Osteocyte (in vitro differentiated cells): ENCODE measurements around the gene CDH4. TPM values are rescaled to one million over a fixed set of nuclear protein-coding genes. Genes with fewer than 3 reads are reported as not detected.

Experiments
- DNase-seq: peaks from one replicate; pipeline ENCODE4 v3.0.0; 2021; ENCODE audit warnings: mixed read lengths; ENCODE audit not compliant: unreplicated experiment; ENCODE audit errors: extremely low spot score
- H3K27ac Mint-ChIP-seq: one replicate; pipeline ENCODE4 v1.8.0; 2021; ENCODE audit warnings: mild to moderate bottlenecking, mixed read lengths; ENCODE audit not compliant: unreplicated experiment
- H3K27me3 Mint-ChIP-seq: one replicate; pipeline ENCODE4 v1.8.0; 2021; ENCODE audit warnings: mixed read lengths; ENCODE audit not compliant: unreplicated experiment
- H3K36me3 Mint-ChIP-seq: one replicate; pipeline ENCODE4 v1.8.0; 2021; ENCODE audit warnings: mixed read lengths; ENCODE audit not compliant: unreplicated experiment
- H3K4me1 Mint-ChIP-seq: one replicate; pipeline ENCODE4 v1.8.0; 2021; ENCODE audit warnings: mixed read lengths; ENCODE audit not compliant: unreplicated experiment
- H3K4me3 Mint-ChIP-seq: one replicate; pipeline ENCODE4 v1.8.0; 2021; ENCODE audit warnings: mild to moderate bottlenecking, moderate library complexity, mixed read lengths; ENCODE audit not compliant: unreplicated experiment
- H3K9me3 Mint-ChIP-seq: one replicate; pipeline ENCODE4 v1.8.0; 2021; ENCODE audit warnings: mixed read lengths; ENCODE audit not compliant: unreplicated experiment
- CTCF ChIP-seq: fragments of 200-600 bp; sonication (generic); IDR thresholded peaks from 2 replicates; pipeline ENCODE4 v1.5.0; 2021; ENCODE audit warnings: antibody characterized with exemption, mild to moderate bottlenecking, moderate library complexity
- total RNA-seq: library from RNA; stranded (reverse); gene quantifications from 2 replicates; pipeline ENCODE4 v1.2.1, GENCODE V29; 2021

Gene CDH4
- total RNA-seq, 1 donor from 2014 or later: 1.3 TPM

- TF ChIP-seq CTCF: no peak
- Mint-ChIP-seq H3K9me3 (peaks cover 6% of the 10 kb centered on the region), H3K27me3 (no peaks in the 10 kb centered on the region), H3K27ac (no peak overlapping the region), H3K4me1 (no peaks in the 10 kb centered on the region), H3K36me3 (no peaks in the 10 kb centered on the region), H3K4me3 (no peak overlapping the region)
- DNase-seq: peak; percentile 67
These were observed 203.6 kb downstream of the CDH4 start for GRCh38 chr20:61455508-61456215.

DNA sequence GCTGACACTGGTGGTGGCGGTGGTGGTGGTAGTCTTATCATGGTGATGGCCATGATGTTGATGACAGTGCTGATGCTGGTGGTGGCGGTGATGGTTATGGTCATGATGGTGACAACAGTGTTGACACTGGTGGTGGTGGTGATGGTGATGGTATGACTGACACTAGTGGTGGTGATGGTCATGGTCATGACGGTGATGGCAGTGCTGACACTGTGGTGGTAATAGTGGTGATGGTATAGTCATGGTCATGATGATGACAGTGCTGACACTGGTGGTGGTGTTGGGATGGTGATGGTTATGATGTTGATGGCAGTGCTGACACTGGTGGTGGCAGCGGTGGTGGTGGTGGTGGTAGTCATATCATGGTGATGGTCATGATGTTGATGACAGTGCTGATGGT, 205.7 kb downstream of the CDH4 start:
- H3K9me3 Mint-ChIP-seq: peaks cover 6% of the 10 kb centered on the region
- no peaks in the 10 kb centered on the region for H3K36me3 Mint-ChIP-seq
- no peak for TF ChIP-seq CTCF
- no peaks in the 10 kb centered on the region for H3K27me3 Mint-ChIP-seq
- H3K4me3 Mint-ChIP-seq: no peak overlapping the region
- peak; percentile 62 for DNase-seq
- H3K27ac Mint-ChIP-seq: no peak overlapping the region
- no peaks in the 10 kb centered on the region for H3K4me1 Mint-ChIP-seq

- no peak for TF ChIP-seq CTCF
- Mint-ChIP-seq H3K9me3 (peaks cover 6% of the 10 kb centered on the region), H3K4me1 (no peaks in the 10 kb centered on the region), H3K4me3 (no peak overlapping the region), H3K27ac (no peak overlapping the region), H3K27me3 (no peaks in the 10 kb centered on the region), H3K36me3 (no peaks in the 10 kb centered on the region)
- peak; percentile 51 for DNase-seq
These were observed 206.2 kb downstream of the CDH4 start for GRCh38 chr20:61458146-61458746.

DNA sequence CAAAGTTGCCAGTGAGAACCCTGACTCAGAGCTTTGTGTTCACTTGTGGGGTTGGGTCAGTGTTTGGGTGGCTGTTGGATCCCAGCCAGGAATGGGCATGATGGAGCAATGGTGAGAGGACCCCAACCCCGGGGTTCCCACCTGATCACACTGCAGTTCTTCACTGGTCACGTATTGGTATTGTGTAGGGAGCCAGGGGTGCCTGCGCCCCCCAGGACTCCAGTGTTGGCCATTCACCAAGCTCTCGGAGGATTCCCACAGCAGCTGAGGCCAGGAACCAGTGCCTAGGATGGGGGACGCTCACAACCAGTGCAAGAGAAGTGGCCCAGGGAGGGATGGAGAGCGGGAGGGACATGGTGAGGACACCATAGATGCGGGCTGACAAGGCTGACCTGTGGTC, 207.2 kb downstream of the CDH4 start:
- H3K27me3 Mint-ChIP-seq: no peaks in the 10 kb centered on the region
- no peaks in the 10 kb centered on the region for H3K4me1 Mint-ChIP-seq

More for the DNA sequence above, 207.2 kb downstream of the CDH4 start:
- no peak overlapping the region for H3K27ac Mint-ChIP-seq
- peak; percentile 73 for DNase-seq
- H3K9me3 Mint-ChIP-seq: peaks cover 6% of the 10 kb centered on the region
- TF ChIP-seq CTCF: no peak
- H3K36me3 Mint-ChIP-seq: no peaks in the 10 kb centered on the region
- no peak overlapping the region for H3K4me3 Mint-ChIP-seq
